HCT116 (cell line): ENCODE results near the gene CALR.

Source experiments
- ATF3 ChIP-seq: IDR thresholded peaks from 2 replicates; pipeline ENCODE4 v1.6.1; 2012
- CTCF ChIP-seq, 3 experiments: fragments of 200-600 bp in 1 of 3; sonication (generic) in 1 of 3; IDR thresholded peaks in 2 of 3; conservative IDR thresholded peaks in 1 of 3; 2 replicates each; pipeline ENCODE4 v1.5.1; 2012 to 2017; ENCODE audit warnings: low read depth in 2 of 3, low read length in 2 of 3, antibody characterized with exemption in 1 of 3, borderline replicate concordance in 1 of 3, control low read depth in 1 of 3, mild to moderate bottlenecking in 1 of 3, mixed read lengths in 1 of 3, mixed run types in 1 of 3, moderate library complexity in 1 of 3; ENCODE audit not compliant: insufficient read depth in 1 of 3
- EZH2 ChIP-seq: fragments of 200-600 bp; sonication (generic); IDR thresholded peaks from 2 replicates; pipeline ENCODE4 v1.6.1; 2017; ENCODE audit warnings: antibody characterized with exemption, mixed run types
- EZH2phosphoT487 ChIP-seq: fragments of 200-600 bp; IDR thresholded peaks from 2 replicates; pipeline ENCODE4 v1.6.1; 2018; ENCODE audit warnings: antibody characterized with exemption, borderline replicate concordance
- POLR2A ChIP-seq: IDR thresholded peaks from 2 replicates; pipeline ENCODE4 v1.7.0; 2011; ENCODE audit warnings: borderline replicate concordance; ENCODE audit not compliant: insufficient read depth, insufficient read length; ENCODE audit errors: extremely low read depth
- REST ChIP-seq: IDR thresholded peaks from 2 replicates; pipeline ENCODE4 v1.6.1; 2012; ENCODE audit warnings: low read depth
- SRF ChIP-seq: IDR thresholded peaks from 2 replicates; pipeline ENCODE4 v1.6.1; 2012; ENCODE audit warnings: low read depth
- TCF7L2 ChIP-seq: IDR thresholded peaks from 2 replicates; pipeline ENCODE4 v1.7.0; 2011; ENCODE audit warnings: borderline replicate concordance, inconsistent platforms; ENCODE audit not compliant: insufficient read depth, insufficient read length; ENCODE audit errors: extremely low read depth
- YY1 ChIP-seq: IDR thresholded peaks from 2 replicates; pipeline ENCODE4 v1.6.1; 2011; ENCODE audit warnings: low read length, low read depth, moderate library complexity, mild to moderate bottlenecking; ENCODE audit not compliant: insufficient replicate concordance; ENCODE audit errors: extremely low read depth
- ZBTB33 ChIP-seq: IDR thresholded peaks from 2 replicates; pipeline ENCODE4 v1.6.1; 2011; ENCODE audit warnings: mild to moderate bottlenecking, low read length, moderate library complexity; ENCODE audit not compliant: insufficient replicate concordance; ENCODE audit errors: extremely low read depth
- ZNF274 ChIP-seq: fragments of 200-500 bp; sonication (Bioruptor generic); IDR thresholded peaks from 2 replicates; pipeline ENCODE4 v1.6.1; 2014; ENCODE audit warnings: mild to moderate bottlenecking, low read depth, low read length, inconsistent platforms

GRCh38 chr19:12987781-12988180 is 49.4 kb downstream of the CALR start:
- TF ChIP-seq EZH2 = no peak
- TF ChIP-seq CTCF (IDR thresholded peaks at IDR 0.05 in 2 of 3, conservative IDR thresholded peaks at IDR 0.05 in 1 of 3; ENCODE audit: borderline replicate concordance in 1 of 3, insufficient read depth in 1 of 3, low read depth in 2 of 3, low read length in 2 of 3) = no peak
- no peak for TF ChIP-seq POLR2A
- TF ChIP-seq ZNF274 = no peak
- no peak for TF ChIP-seq ATF3
- TF ChIP-seq REST = no peak
- TF ChIP-seq ZBTB33 = no peak
- TF ChIP-seq EZH2phosphoT487 = no peak
- no peak for TF ChIP-seq SRF
- no peak for TF ChIP-seq YY1
- TF ChIP-seq TCF7L2 = no peak
